GM12892 (cell line): ENCODE data around the gene TPST1.

Source experiments
- POLR2A ChIP-seq: IDR thresholded peaks from 2 replicates; pipeline ENCODE4 v1.6.1; 2011; ENCODE audit warnings: low read depth, low read length, control low read depth
- TAF1 ChIP-seq: IDR thresholded peaks from 2 replicates; pipeline ENCODE4 v1.6.1; 2011; ENCODE audit warnings: low read depth, mild to moderate bottlenecking, control low read depth, low read length, borderline replicate concordance

- TF ChIP-seq POLR2A (no peak), TAF1 (no peak)
Measured at GRCh38 chr7:66247380-66248078, 42.4 kb downstream of the TPST1 start.
